Measurements from ENCODE around the gene DBNL. TPM values are rescaled to one million over a fixed set of nuclear protein-coding genes. Genes with fewer than 3 reads are reported as not detected.

Gene DBNL
- total and polyA plus RNA-seq, 2 donors (not counting 1 experiment from before 2014, with no cell fraction given), result 335 to 386 TPM

DNA sequence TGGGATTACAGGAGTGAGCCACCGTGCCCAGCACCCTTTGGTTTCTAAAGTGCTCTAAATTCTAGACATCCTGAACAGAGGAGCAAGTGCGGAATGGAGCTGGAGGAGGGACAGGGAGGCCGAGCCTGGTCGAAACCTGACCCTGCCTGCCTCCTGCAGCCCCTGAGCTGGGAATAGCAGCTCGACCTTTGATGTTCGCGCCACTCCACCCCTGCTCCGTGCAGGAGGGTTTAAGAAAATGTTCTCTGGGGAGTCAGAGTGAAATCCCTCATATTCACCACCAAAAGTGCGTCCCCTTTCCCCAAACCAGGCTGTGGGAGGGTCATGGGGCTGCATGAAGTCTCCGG is 19.0 kb downstream of the DBNL start:
- H3K4me3 ChIP-seq (ENCODE audit: control extremely low read depth in 1 of 5, extremely low read depth in 1 of 5, insufficient read depth in 1 of 5, low read depth in 2 of 5, low read length in 4 of 5), result no peak overlapping the region
- Mint-ChIP-seq H3K27ac (peak overlapping the region; percentile 26), H3K27me3 (no peaks in the 10 kb centered on the region), H3K4me3 (no peak overlapping the region), H3K4me1 (peaks cover 75% of the 10 kb centered on the region), H3K9me3 (ENCODE audit: insufficient read depth) (no peaks in the 10 kb centered on the region)
- peak overlapping the region in 1 of 2 donors; percentile 62 for H3K27ac ChIP-seq (ENCODE audit: low read length in 2 of 2)
- H3K4me2 ChIP-seq (replicated peaks; ENCODE audit: low read depth, low read length, poor library complexity, severe bottlenecking), result no peak overlapping the region
- TF ChIP-seq EZH2 (IDR thresholded peaks at IDR 0.05; ENCODE audit: borderline replicate concordance, insufficient read depth, low read depth, low read length, poor library complexity, severe bottlenecking), result no peak
- TF ChIP-seq, protein P1, sequence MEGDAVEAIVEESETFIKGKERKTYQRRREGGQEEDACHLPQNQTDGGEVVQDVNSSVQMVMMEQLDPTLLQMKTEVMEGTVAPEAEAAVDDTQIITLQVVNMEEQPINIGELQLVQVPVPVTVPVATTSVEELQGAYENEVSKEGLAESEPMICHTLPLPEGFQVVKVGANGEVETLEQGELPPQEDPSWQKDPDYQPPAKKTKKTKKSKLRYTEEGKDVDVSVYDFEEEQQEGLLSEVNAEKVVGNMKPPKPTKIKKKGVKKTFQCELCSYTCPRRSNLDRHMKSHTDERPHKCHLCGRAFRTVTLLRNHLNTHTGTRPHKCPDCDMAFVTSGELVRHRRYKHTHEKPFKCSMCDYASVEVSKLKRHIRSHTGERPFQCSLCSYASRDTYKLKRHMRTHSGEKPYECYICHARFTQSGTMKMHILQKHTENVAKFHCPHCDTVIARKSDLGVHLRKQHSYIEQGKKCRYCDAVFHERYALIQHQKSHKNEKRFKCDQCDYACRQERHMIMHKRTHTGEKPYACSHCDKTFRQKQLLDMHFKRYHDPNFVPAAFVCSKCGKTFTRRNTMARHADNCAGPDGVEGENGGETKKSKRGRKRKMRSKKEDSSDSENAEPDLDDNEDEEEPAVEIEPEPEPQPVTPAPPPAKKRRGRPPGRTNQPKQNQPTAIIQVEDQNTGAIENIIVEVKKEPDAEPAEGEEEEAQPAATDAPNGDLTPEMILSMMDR (IDR thresholded peaks at IDR 0.05), result no peak
- peaks cover 38% of the 10 kb centered on the region for H3K79me2 ChIP-seq (ENCODE audit: control insufficient read depth, insufficient read depth, low read length)
- no peaks in the 10 kb centered on the region for H3K27me3 ChIP-seq (replicated peaks in 1 of 4; ENCODE audit: control extremely low read depth in 1 of 4, control insufficient read depth in 3 of 4, insufficient read depth in 4 of 4, low read length in 3 of 4)
- H3K9me3 ChIP-seq (ENCODE audit: control extremely low read depth in 1 of 3, control insufficient read depth in 2 of 3, insufficient read depth in 1 of 3, low read length in 2 of 3), result peaks cover 0 to 4% (median 0%) of the 10 kb centered on the region in 3 donors
- ATAC-seq (ENCODE audit: low read depth) (no peak), DNase-seq (no peak)
- POLR2A ChIA-PET, result no interaction called here
- peaks cover 24% of the 10 kb centered on the region for H4K20me1 ChIP-seq (ENCODE audit: control insufficient read depth, insufficient read depth, low read length, poor library complexity, severe bottlenecking)
- intact Hi-C loops (cut with micrococcal nuclease), result no loop called here
- CTCF ChIA-PET, result no interaction called here
- no peak overlapping the region for H3K9ac ChIP-seq (ENCODE audit: low read length)
- H2AFZ ChIP-seq (ENCODE audit: insufficient read depth, low read depth, low read length, poor library complexity, severe bottlenecking), result no peak overlapping the region
- H3K36me3 ChIP-seq (replicated peaks in 1 of 2; ENCODE audit: control extremely low read depth in 1 of 2, control insufficient read depth in 1 of 2, extremely low read depth in 1 of 2, insufficient read depth in 2 of 2, low read length in 1 of 2), result peaks cover 0 to 42% of the 10 kb centered on the region in 2 experiments
- peaks cover 63 to 92% of the 10 kb centered on the region in 2 donors for H3K4me1 ChIP-seq (ENCODE audit: control insufficient read depth in 2 of 2, insufficient read depth in 2 of 2, low read length in 2 of 2)
- 89% methylated on average over 2 of the region's 10 CpGs for WGBS (ENCODE audit: insufficient coverage)

DNA sequence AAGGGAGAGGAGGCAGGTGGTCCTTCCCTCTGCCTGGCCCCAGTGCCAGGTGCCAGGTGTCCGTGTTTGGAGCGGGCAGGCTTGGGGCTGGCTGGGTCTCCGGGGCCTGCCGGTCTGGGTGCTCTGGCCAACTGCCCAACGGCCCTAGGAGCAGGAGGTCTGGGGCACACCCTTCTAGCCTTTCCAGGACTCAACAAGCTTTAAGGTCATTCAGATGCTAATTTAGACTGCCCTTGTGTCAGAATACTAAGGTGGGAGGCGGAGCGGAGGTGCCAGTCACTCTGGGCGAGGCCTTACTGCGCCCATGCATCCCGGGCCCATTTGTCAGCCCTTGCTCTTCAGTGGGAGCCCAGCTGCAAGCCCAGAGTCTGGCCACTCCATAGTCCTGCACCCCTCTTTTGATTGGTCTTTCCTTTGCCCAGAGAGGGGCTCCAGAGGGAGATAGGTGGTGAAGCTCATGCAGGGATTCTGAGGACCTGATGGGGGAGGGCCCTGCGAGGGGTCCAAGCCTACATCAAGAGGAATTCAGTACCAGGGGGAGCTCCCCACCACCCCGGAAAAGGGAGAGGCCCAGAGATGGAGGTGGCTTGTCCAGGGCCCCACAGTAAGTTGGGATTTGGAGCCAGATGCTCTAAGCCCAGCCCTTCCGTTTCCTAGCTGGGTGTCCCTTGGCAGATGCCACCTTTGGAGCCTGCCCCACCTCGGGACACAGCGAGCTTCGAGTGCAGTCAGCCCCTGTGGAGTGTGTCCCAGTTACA is 19.6 kb downstream of the DBNL start:
- H3K27me3 ChIP-seq (replicated peaks in 1 of 4; ENCODE audit: control extremely low read depth in 1 of 4, control insufficient read depth in 3 of 4, insufficient read depth in 4 of 4, low read length in 3 of 4), result no peaks in the 10 kb centered on the region
- ATAC-seq (ENCODE audit: low read depth), result no peak
- H3K36me3 ChIP-seq (replicated peaks in 1 of 2; ENCODE audit: control extremely low read depth in 1 of 2, control insufficient read depth in 1 of 2, extremely low read depth in 1 of 2, insufficient read depth in 2 of 2, low read length in 1 of 2), result peaks cover 0 to 36% of the 10 kb centered on the region in 2 experiments
- peaks cover 26% of the 10 kb centered on the region for H4K20me1 ChIP-seq (ENCODE audit: control insufficient read depth, insufficient read depth, low read length, poor library complexity, severe bottlenecking)
- POLR2A ChIA-PET, result interaction anchor here (0.7 kb wide), 1 partner anchor 17 kb away, joined by 3 read pairs; no protein-coding TSS in a partner anchor
- no peaks in the 10 kb centered on the region for H3K9me3 Mint-ChIP-seq (ENCODE audit: insufficient read depth)
- DNase-seq, result no peak
- H3K9ac ChIP-seq (ENCODE audit: low read length), result no peak overlapping the region
- H2AFZ ChIP-seq (ENCODE audit: insufficient read depth, low read depth, low read length, poor library complexity, severe bottlenecking), result no peak overlapping the region
- H3K4me2 ChIP-seq (replicated peaks; ENCODE audit: low read depth, low read length, poor library complexity, severe bottlenecking), result no peak overlapping the region
- H3K79me2 ChIP-seq (ENCODE audit: control insufficient read depth, insufficient read depth, low read length), result peaks cover 38% of the 10 kb centered on the region
- no peak overlapping the region for H3K4me3 ChIP-seq (ENCODE audit: control extremely low read depth in 1 of 5, extremely low read depth in 1 of 5, insufficient read depth in 1 of 5, low read depth in 2 of 5, low read length in 4 of 5)
- peaks cover 57 to 86% of the 10 kb centered on the region in 2 donors for H3K4me1 ChIP-seq (ENCODE audit: control insufficient read depth in 2 of 2, insufficient read depth in 2 of 2, low read length in 2 of 2)
- intact Hi-C loops (cut with micrococcal nuclease), result no loop called here
- peaks cover 0 to under 1% (median 0%) of the 10 kb centered on the region in 3 donors for H3K9me3 ChIP-seq (ENCODE audit: control extremely low read depth in 1 of 3, control insufficient read depth in 2 of 3, insufficient read depth in 1 of 3, low read length in 2 of 3)
- peak overlapping the region in 1 of 2 donors; percentile 62 for H3K27ac ChIP-seq (ENCODE audit: low read length in 2 of 2)
- CTCF ChIA-PET, result interaction anchor here (0.6 to 1.6 kb wide), 4 partner anchors 11 to 137 kb away, joined by 3 read pairs; partner anchors contain the start of gene YKT6
- no peak overlapping the region for H3K4me3 Mint-ChIP-seq
- peak overlapping the region; percentile 53 for H3K27ac Mint-ChIP-seq
- WGBS (ENCODE audit: insufficient coverage), result 77% methylated on average over 15 of the region's 16 CpGs
- peaks cover 73% of the 10 kb centered on the region for H3K4me1 Mint-ChIP-seq
- no peaks in the 10 kb centered on the region for H3K27me3 Mint-ChIP-seq
- TF ChIP-seq, protein P1 (IDR thresholded peaks at IDR 0.05), result no peak
- no peak for TF ChIP-seq EZH2 (IDR thresholded peaks at IDR 0.05; ENCODE audit: borderline replicate concordance, insufficient read depth, low read depth, low read length, poor library complexity, severe bottlenecking)
